HK-2 (cell line): Measurements from ENCODE around the gene KCNK10.

ENCODE experiments used
- DNase-seq: peaks from one replicate; pipeline ENCODE4 v3.0.0-alpha.2; 2018; ENCODE audit not compliant: unreplicated experiment

KCNK10 gene

DNA sequence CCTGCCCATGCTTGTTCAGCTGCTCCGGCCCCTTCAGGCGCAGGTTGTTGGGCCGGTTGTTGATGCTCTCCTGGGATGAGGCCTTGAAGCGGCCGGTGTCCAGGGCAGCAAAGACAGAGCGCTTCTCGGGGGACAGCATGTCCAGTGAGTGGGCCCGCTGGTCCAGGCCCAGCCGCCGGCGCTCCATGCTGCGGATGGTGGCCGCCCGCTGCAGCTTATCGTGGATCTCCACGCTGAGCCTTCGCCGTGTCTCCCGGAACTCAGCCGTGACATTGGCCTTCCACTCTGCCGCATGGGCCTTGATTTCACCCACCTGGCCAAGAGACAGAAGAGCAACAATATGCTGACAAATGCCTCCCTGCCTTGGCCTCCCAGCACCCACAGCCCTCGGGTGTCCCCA lies 137.2 kb downstream of the KCNK10 start:
- DNase-seq: no peak

DNA sequence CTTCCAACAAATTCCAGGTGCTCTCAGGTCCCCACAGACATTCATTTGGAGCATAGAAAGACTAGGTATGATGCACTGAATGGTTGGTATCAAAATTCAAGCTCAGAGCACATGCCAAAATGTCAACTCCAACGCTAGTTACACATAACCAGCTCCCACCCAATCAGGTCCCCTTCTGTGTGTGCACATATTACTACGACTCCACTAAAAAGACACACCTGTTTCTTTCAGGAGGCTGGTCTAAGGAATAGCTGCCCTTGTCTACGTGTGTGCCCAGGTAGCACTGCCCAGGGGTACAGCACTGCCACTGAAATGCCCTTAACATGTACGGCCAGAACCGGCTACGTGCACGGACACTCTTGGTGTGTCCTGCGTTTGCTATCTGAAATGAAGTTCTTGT lies 138.1 kb downstream of the KCNK10 start:
- DNase-seq: no peak

DNA sequence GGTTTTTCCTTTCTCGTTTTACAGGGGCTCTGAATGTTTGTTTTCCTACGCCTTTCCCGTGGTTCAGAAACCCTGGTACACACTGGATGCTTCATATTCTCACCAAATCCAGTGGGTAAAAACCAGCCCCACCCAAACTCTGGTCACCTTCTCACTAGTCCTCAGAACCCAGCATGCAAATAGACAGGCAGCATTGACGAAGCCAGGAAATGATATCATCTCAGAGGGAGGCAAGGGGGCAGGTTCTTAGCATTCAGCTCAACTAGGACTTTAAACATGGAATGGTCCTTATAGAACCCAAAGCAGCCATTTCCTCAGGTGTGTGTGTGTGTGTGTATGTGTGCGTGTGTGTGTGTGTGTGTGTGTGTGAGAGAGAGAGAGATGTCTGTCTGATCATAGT lies 142.0 kb downstream of the KCNK10 start:
- DNase-seq: no peak

DNA sequence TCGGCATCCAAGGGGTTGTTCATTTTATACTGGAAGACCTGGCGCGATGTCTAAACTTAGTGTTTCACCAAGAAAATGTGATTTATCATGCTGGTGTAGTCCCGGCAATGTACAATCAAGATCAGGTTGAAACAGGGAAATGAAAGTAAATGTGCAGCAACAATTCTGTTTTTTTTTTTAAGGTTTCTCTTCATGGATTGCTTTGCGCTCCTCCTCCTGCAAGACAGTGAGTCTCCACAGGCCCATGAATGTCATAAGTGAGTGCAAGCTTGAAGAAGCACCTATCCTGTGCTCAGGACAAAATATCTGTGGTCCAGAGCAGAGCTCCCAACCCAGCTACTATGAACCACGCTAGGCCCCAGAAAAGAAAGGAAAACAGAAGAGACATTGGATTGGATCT lies 143.4 kb downstream of the KCNK10 start:
- DNase-seq: no peak

DNA sequence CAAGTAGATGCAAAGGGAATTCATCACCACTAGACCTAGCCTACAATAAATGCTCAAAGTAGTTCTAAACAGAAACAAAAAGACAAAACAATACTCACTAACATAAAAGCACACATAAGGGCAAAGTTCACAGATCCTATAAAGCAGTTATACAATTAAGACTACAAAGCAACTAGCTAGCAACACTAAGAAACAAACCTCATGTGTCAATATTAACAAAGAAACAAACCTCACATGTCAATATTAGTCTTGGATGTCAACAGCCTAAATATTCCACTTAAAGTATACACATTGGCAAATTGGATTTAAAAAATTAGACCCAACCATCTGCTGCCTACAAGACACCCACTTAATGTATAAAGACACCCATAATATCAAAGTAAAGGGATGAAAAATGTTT lies 152.7 kb downstream of the KCNK10 start:
- DNase-seq: no peak

DNA sequence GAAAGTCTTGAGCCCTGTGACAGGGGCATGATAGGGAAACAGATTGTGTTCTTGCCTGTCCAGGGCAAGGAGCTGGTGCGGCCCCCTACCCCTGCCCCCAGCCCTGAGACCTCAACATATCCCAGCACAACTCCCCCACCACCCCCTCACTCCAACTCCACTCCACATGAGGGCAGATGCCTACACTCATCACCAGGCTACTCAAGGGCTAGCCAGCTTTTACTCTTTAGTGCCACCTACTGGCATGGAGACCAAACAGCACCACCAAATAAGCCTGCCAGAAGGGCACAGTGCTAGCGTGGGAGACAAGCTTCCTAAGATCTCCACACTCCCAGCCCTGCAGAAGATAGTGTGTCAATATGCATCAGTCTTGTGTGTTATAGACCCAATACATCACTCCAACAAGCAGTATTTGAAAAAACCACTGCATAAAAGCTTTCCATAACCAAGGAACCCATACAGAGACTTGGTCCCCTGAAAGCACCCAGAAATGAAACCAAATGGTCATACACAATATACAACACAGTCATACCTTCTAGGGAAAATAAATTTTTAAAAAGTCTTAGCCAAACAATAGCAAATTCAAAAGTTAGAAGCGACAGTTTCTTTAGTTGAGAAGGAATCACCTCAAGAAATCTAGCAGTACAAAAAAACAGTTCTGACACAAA lies 154.4 kb downstream of the KCNK10 start:
- peak; percentile 35 for DNase-seq

DNA sequence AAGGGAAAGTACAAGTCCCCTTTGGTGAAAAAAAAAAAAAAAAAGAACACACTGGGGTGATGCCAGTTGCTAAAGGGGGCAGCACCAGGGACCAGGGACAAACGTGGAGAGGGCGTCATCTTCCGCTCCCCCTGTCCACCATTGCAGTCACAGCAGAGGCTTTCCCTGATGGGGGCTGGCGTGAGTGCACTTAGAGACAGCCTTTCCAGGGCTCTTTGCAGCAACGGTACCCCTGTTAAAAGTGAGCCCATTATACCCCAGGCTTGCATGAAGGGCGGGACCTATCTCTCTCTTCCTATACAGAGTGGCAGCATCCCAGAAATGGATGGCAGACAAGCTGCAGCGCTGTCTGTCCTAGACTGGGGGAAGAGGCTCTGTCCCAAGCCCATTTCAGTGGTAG lies 155.0 kb downstream of the KCNK10 start:
- DNase-seq: no peak

DNA sequence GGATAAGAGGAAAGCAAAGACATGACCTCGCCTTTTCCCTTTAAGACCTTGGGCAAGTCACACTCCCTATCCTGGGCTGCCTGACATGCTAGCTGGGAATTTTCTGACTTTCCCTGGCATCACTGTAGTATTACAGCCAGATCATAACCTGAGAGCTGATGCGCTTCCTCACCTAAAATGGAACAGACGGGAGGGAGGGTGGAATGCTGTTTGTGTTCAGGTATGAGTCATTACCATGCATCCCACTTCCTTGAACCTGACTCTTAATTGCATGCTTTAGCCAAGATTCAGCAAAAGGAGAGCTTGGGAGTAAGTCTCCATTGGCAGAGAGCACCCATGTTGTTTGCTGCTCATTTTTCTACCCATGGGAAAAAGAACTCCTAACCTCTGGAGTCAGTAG lies 156.5 kb downstream of the KCNK10 start:
- peak; percentile 4 for DNase-seq

DNA sequence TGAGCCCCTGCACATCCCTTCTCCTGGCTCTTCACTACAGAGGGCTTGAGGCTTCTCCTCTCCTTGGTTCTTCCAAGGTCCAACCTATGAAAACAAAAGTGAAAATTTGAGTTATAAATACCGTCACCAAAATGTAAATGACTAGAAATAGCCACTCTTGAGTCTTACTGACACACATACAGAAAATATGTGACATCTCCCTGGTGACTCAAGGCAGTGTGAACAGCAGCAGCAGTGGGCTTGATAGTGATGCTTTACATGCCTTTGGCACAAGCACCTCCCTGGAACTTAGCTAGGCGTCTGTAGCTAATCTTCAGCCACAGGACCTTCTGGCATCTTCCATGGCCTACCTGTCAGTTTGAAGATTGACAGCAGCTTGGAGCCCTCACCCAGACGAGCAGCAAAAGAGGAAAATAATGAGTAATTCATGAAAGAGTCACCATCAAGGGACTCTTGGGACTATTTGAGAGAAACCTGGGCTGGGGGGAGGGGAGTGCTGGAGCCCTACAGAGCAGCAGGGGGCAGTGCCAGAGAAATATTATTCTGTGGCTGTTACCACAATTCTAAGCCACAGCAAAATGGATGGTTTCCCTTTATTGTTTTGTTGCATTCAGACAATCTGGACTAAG lies 158.0 kb downstream of the KCNK10 start:
- no peak for DNase-seq

DNA sequence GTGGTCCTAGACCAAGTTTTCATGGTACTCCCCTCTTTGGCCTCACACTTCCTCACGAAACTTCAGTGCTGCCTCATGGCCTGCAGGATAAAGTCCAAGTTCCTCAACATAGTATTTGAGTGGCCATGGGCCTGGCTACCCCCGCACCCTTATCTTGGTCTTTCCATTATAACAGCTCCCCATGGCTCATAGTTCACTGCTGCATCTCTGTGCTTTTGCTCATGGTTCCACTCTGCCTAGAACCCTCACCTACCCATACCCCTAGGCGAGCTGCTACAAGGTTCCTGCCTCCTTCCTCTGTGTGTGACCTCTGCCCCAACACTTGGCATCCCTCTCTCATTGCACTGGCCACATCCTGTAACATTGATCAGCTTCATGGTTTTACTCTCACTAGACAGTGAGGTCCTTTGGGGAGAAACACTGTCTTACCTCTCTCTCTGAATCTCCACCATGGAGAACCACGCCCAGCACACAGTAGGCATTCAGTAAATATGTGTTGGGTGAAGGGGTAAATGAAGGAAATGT lies 159.3 kb downstream of the KCNK10 start:
- no peak for DNase-seq

DNA sequence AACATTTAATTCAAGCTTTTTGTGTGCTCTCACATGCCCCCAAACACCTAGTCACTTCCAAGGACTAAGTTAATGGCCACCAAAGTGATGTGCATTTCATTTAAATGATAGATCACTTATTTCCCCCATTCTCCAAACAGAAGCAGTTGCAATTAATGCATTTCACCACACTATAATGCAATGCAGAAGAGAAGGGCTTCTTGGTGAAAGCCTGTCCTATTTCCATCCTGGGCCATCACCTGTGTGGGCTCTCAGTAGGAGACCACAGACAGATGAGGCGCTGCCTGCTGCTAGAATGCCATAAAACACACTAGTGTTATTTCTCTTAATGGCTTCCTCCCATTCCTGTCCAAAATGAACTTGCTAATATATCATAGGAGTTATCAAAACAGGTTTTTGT lies 166.9 kb downstream of the KCNK10 start:
- DNase-seq: no peak

DNA sequence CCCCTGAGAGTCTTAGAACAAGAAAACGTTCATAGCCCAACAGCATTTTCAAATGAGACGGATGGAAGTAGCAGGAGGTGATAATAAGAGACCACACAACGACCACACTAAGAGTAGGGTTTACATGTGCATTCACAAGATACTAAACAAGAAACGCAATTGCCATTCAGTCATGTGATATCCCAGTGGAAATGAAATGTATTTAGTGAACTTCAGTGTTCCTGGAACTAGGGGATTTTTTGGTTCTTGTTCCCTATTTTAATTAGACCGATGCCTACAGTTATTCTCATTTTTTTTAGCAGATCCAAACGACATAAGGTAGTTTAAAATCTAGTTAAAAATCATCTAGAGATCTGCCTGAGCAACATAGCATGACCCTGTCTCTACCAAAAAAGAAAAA lies 168.1 kb downstream of the KCNK10 start:
- no peak for DNase-seq

DNA sequence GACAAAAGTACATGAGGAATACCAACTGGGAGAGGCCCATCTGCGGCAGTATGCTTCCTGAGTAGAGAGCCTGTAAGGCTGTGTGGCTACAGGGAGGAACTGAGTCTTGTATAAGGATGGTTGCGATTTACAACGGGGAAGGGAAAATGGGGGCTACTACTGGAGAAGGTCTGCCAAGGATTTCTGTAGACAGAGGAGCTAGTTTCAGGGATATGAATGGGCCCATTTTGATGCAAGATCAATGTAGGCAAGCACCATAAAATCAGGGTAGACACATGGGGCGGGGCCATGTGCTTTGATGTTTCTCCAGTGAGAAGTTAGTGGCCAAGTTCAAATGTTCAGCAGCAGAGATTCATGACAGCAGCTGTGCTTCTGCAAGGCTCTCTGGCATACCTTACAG lies 168.7 kb downstream of the KCNK10 start:
- DNase-seq: no peak

DNA sequence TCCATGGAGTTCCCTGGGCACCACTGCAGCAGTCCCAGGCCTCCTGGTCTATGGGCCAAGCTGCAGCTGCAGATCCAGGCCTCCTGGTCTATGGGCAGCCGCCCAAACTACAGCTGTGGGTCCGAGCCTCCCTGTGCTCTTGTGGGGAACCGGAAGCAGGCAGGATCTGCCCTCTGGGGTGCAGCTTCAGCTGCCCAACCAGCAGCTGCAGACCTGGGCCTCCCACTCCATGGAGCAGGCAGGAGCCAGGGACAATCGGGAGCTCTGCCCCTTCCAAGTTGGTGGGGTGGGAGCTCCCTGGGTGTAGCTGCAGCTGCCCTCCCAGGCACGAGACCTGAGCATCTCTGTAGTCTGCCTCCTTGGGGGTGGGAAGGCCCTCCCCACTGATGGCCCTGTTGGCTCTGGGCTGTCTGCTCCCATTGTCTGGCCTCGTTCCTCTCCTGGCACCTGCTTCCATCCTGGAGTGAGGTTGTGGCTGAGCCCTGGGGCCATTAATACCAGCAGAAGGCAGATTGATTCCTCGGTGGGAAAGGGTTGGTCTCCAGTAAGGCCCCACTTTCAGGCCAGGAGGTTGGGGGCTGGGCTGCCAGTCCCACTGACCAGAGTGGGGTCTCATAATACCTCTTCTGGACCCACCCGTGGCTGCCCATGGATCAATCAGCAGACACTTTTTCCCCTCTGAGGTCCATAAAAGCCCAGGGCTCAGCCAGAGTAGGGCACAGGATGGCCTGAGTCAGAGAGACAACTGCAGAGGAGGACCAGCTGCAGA lies 176.0 kb downstream of the KCNK10 start:
- DNase-seq: no peak

DNA sequence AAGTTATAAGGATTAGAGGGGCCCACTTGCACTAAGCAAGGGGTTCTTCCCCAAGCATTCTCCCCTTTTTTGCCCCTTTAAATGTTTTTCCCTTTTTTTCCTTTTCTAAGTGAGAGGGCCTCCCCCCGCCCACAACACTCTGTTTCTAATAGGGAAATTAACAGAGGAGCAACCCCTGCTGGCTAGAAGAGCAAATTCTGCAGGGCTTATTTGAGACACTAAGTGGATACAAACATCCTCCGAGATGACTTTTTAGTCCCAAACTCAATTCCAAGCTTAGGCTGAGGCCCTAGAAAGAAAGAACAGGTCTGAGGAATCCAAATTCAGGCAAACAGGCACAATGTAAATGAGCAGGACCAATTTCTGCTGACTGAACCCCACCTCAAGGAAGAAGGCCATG lies 179.3 kb downstream of the KCNK10 start:
- DNase-seq: no peak

DNA sequence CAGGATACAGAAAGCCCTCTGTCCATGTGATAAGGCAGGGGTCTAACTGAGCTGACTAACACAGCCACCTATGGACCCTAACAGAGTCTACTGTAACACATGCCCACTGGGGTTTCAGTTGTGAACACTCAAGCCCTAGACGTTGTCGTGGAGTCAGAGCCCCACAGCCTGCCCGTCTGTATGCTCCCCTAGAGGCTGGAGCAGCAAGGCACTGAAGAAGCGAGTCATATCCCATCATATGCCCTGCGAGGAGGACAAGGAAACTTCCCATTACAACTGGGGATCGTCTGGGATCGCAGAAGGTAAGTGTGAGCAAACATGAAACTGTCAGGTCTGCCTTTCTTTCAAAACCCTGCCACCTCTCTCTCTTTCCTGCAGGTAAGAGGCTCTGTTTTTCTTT lies 180.1 kb downstream of the KCNK10 start:
- DNase-seq: no peak

DNA sequence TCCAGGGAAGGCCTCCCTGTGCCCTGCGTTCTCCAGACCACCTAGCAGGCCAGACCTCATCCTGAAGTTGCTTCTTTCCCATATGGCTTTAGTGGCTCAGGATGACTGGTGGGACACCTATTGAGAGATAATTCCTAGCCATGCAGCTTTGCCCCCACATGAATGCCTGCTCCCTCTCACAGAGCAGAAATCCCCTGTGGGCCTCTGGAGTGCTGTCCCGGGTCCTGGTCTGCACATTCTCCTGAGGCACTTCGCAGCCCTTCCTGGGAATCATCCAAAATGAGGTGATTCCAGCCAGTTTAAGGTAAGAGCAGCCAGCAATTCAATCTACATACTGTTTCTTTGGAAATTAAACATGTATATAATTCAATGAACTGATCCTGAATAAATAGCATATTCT lies 182.2 kb downstream of the KCNK10 start:
- DNase-seq: no peak

DNA sequence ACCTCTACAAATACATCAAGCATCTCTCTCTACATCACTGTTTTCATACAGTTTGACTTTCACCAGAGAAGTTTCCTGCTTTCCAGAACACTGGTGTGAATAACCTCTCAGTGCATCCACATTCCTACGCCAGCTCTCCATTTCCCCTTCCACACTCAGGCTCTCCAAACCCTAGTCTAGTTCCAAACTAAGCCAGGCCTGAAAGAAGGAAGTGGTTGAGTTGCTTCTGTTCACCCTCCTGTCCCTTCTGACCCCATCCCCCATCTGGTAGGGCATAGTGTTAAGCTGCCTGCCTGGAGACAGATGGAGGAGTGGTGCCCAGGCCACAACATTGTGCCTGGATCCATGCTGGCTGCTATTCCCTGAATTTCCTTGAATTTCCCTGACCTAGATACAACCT lies 185.7 kb downstream of the KCNK10 start:
- DNase-seq: no peak
